H1 (cell line): ENCODE results near the gene C16orf54. TPM values are rescaled to one million over a fixed set of nuclear protein-coding genes. Genes with fewer than 3 reads are reported as not detected.

ENCODE experiments used
- ATF3 ChIP-seq: IDR thresholded peaks from 2 replicates; pipeline ENCODE4 v1.6.1; 2011; ENCODE audit warnings: low read depth, mild to moderate bottlenecking, low read length; ENCODE audit not compliant: insufficient read depth
- BACH1 ChIP-seq: IDR thresholded peaks from 2 replicates; pipeline ENCODE4 v1.6.1; 2012; ENCODE audit warnings: low read length, improper control_type of control experiment
- CHD2 ChIP-seq: IDR thresholded peaks from 2 replicates; pipeline ENCODE4 v1.6.1; 2012; ENCODE audit warnings: low read length, improper control_type of control experiment
- CTCF ChIP-seq, 3 experiments: IDR thresholded peaks; 1 replicate in 2 of 3; 2 replicates in 1 of 3; pipeline versions ENCODE4 v1.5.1 to v1.6.1; 2011; ENCODE audit warnings: low read length in 3 of 3, mild to moderate bottlenecking in 3 of 3, inconsistent platforms in 2 of 3, low read depth in 1 of 3, moderate library complexity in 1 of 3; ENCODE audit not compliant: insufficient read depth in 1 of 3; ENCODE audit errors: control extremely low read depth in 1 of 3
- E2F6 ChIP-seq: IDR thresholded peaks from 2 replicates; pipeline ENCODE4 v1.6.1; 2012; ENCODE audit warnings: inconsistent platforms
- EGR1 ChIP-seq: IDR thresholded peaks from 2 replicates; pipeline ENCODE4 v1.6.1; 2011; ENCODE audit warnings: low read depth, low read length, borderline replicate concordance
- EP300 ChIP-seq, 2 experiments: IDR thresholded peaks; 1 replicate in 1 of 2; 2 replicates in 1 of 2; pipeline ENCODE4 v1.6.1; 2011 to 2012; ENCODE audit warnings: low read depth in 2 of 2, low read length in 2 of 2, mild to moderate bottlenecking in 2 of 2, borderline replicate concordance in 1 of 2, inconsistent platforms in 1 of 2, moderate library complexity in 1 of 2
- GABPA ChIP-seq: IDR thresholded peaks from 2 replicates; pipeline ENCODE4 v1.6.1; 2011; ENCODE audit warnings: mild to moderate bottlenecking, low read length, moderate library complexity, borderline replicate concordance; ENCODE audit not compliant: insufficient read depth
- GTF2F1 ChIP-seq: IDR thresholded peaks from 2 replicates; pipeline ENCODE4 v1.6.1; 2012; ENCODE audit warnings: low read depth, low read length, improper control_type of control experiment, borderline replicate concordance
- HDAC6 ChIP-seq: IDR thresholded peaks from one replicate; pipeline ENCODE4 v1.7.1; 2012; ENCODE audit warnings: low read depth, mild to moderate bottlenecking, inconsistent platforms, low read length, moderate library complexity
- JUN ChIP-seq: IDR thresholded peaks from 2 replicates; pipeline ENCODE4 v1.6.1; 2011; ENCODE audit warnings: low read depth, mild to moderate bottlenecking, improper control_type of control experiment, low read length
- JUND ChIP-seq: IDR thresholded peaks from 2 replicates; pipeline ENCODE4 v1.6.1; 2011; ENCODE audit warnings: mild to moderate bottlenecking, improper control_type of control experiment, low read length
- KDM5A ChIP-seq: fragments of 200-600 bp; IDR thresholded peaks from 2 replicates; pipeline ENCODE4 v1.7.1; 2012; ENCODE audit warnings: mild to moderate bottlenecking, low read length, inconsistent platforms, mixed read lengths
- MAX ChIP-seq: IDR thresholded peaks from 2 replicates; pipeline ENCODE4 v1.6.1; 2012; ENCODE audit warnings: inconsistent platforms
- PHF8 ChIP-seq: fragments of 200-600 bp; sonication (generic); conservative IDR thresholded peaks from 2 replicates; pipeline ENCODE4 v1.7.1; 2012; ENCODE audit warnings: low read depth, mild to moderate bottlenecking, inconsistent platforms, low read length, moderate library complexity
- RFX5 ChIP-seq: IDR thresholded peaks from 2 replicates; pipeline ENCODE4 v1.6.1; 2011; ENCODE audit warnings: low read depth, low read length, improper control_type of control experiment, borderline replicate concordance
- SIRT6 ChIP-seq: IDR thresholded peaks from one replicate; pipeline ENCODE4 v1.7.1; 2012; ENCODE audit warnings: low read length, inconsistent platforms
- SP1 ChIP-seq: IDR thresholded peaks from 2 replicates; pipeline ENCODE4 v1.6.1; 2011; ENCODE audit warnings: low read depth, low read length
- TBP ChIP-seq: IDR thresholded peaks from 2 replicates; pipeline ENCODE4 v1.6.1; 2011; ENCODE audit warnings: low read depth, low read length, improper control_type of control experiment
- YY1 ChIP-seq: IDR thresholded peaks from 2 replicates; pipeline ENCODE4 v1.6.1; 2011; ENCODE audit warnings: low read depth, mild to moderate bottlenecking, low read length
- polyA plus RNA-seq, 7 experiments: library from polyadenylated mRNA; depleted of rRNA in 3 of 7; stranded (reverse) in 5 of 7; unstranded in 2 of 7; fragments of >200 nt in 5 of 7; fragments of 200-250 nt in 2 of 7; gene quantifications; 1 replicate in 5 of 7; 2 replicates in 1 of 7; 4 replicates in 1 of 7; pipeline versions ENCODE4 v1.2.1 to v1.2.3, GENCODE V29; 2011 to 2013; ENCODE audit warnings: missing spikeins in 2 of 7, mixed read lengths in 2 of 7
- total RNA-seq: library from RNA; stranded (reverse); fragmentation: NEBNext Ultra II Directional; extraction: Animal tissue kit (Norgen Biotek cat#: 25700); gene quantifications from 2 replicates; pipeline ENCODE4 v1.2.1, GENCODE V29; 2021

C16orf54 gene
- total and polyA plus RNA-seq, 2 of the 8 experiments (the other 6 are each of a cell fraction or from before 2014, with no cell fraction given), result not detected

GRCh38 chr16:29790183-29790948 lies 44.6 kb upstream of the C16orf54 start, which contains the start of gene KIF22 (continued):
- peak in 1 of 2 experiments; percentile 79; a peak in 1 of 3 replicates for TF ChIP-seq EP300 (IDR thresholded peaks at IDR 0.05; ENCODE audit: borderline replicate concordance in 1 of 2, low read depth in 2 of 2, low read length in 2 of 2)
- TF ChIP-seq YY1, result peak; percentile 94
- TF ChIP-seq BACH1, result peak; percentile 94
- TF ChIP-seq TBP, result peak; percentile 75
- peak; percentile 84 for TF ChIP-seq MAX
- no peak for TF ChIP-seq JUND
- TF ChIP-seq SP1, result peak; percentile 63; the same call in 1 of the 2 replicates
- no peak for TF ChIP-seq JUN
- TF ChIP-seq CTCF (IDR thresholded peaks at IDR 0.05; ENCODE audit: control extremely low read depth in 1 of 3, insufficient read depth in 1 of 3, low read depth in 1 of 3, low read length in 3 of 3), result peak; percentile 78 to 84 (median 81)
- TF ChIP-seq ATF3, result 0 out of 2 replicates have a peak, but pooled peaks have one; percentile 42
- TF ChIP-seq RFX5, result no peak; the same call in 1 of the 2 replicates
- TF ChIP-seq EGR1, result peak; percentile 25; the same call in 1 of the 2 replicates
- no peak for TF ChIP-seq SIRT6
- TF ChIP-seq KDM5A, result peak; percentile 63
- peak; percentile 94 for TF ChIP-seq PHF8
- TF ChIP-seq CHD2, result no peak; the same call in 1 of the 2 replicates
- peak; percentile 73 for TF ChIP-seq E2F6
- TF ChIP-seq GTF2F1, result no peak; the same call in 1 of the 2 replicates
- TF ChIP-seq HDAC6, result no peak
- TF ChIP-seq GABPA, result peak; percentile 95
